Esophagus mucosa (tissue), 1 donor: Measurements from ENCODE around the gene UMOD. TPM values are rescaled to one million over a fixed set of nuclear protein-coding genes. Genes with fewer than 3 reads are reported as not detected.

Experiments used
- ATAC-seq: fragments of 200-7000 bp; cut with Tn5 transposase; one replicate; pipeline ENCODE4 v1.9.1; 2020
- total RNA-seq: library from RNA; stranded (reverse); gene quantifications from one replicate; pipeline ENCODE4 v1.2.4, GENCODE V29; 2023
- donor health status: DM: yes; HTN: yes; CAD: no.

Gene UMOD
- total RNA-seq, 1 donor from 2014 or later = not detected

GRCh38 chr16:20300312-20301097 is 52.0 kb downstream of the UMOD start:
- ATAC-seq = peak; percentile 74

- ATAC-seq = no peak
Measured at GRCh38 chr16:20298452-20298851, 54.1 kb downstream of the UMOD start.

- no peak for ATAC-seq
Measured at GRCh38 chr16:20291208-20292206, 61.0 kb downstream of the UMOD start.

GRCh38 chr16:20289571-20289970 is 62.9 kb downstream of the UMOD start:
- no peak for ATAC-seq

- no peak for ATAC-seq
Measured at GRCh38 chr16:20285993-20286499, 66.5 kb downstream of the UMOD start.

Other genes starting within 250 kb of the UMOD start
- gene GP2, start 25.2 kb downstream of the UMOD start, total RNA-seq = not detected
- gene PDILT, start 52.0 kb upstream of the UMOD start, total RNA-seq = not detected
- gene ACSM5, start 56.8 kb upstream of the UMOD start, total RNA-seq = 0.12 TPM
- gene ACSM2A, start 98.8 kb upstream of the UMOD start, total RNA-seq = not detected
- not detected for gene ACSM2B, start 223.7 kb upstream of the UMOD start, total RNA-seq